GM12891 (cell line): Measurements from ENCODE around the gene SQOR.

Experiments
- POLR2A ChIP-seq: IDR thresholded peaks from 2 replicates; pipeline ENCODE4 v1.6.1; 2011; ENCODE audit warnings: low read depth, low read length, control low read depth
- POLR2AphosphoS5 ChIP-seq: IDR thresholded peaks from 2 replicates; pipeline ENCODE4 v1.6.1; 2011; ENCODE audit warnings: low read depth, low read length, control low read depth
- POU2F2 ChIP-seq: IDR thresholded peaks from 2 replicates; pipeline ENCODE4 v1.6.1; 2011; ENCODE audit warnings: low read depth, mild to moderate bottlenecking, control low read depth, low read length, moderate library complexity
- TAF1 ChIP-seq: IDR thresholded peaks from 2 replicates; pipeline ENCODE4 v1.6.1; 2011; ENCODE audit warnings: low read depth, low read length, control low read depth

DNA sequence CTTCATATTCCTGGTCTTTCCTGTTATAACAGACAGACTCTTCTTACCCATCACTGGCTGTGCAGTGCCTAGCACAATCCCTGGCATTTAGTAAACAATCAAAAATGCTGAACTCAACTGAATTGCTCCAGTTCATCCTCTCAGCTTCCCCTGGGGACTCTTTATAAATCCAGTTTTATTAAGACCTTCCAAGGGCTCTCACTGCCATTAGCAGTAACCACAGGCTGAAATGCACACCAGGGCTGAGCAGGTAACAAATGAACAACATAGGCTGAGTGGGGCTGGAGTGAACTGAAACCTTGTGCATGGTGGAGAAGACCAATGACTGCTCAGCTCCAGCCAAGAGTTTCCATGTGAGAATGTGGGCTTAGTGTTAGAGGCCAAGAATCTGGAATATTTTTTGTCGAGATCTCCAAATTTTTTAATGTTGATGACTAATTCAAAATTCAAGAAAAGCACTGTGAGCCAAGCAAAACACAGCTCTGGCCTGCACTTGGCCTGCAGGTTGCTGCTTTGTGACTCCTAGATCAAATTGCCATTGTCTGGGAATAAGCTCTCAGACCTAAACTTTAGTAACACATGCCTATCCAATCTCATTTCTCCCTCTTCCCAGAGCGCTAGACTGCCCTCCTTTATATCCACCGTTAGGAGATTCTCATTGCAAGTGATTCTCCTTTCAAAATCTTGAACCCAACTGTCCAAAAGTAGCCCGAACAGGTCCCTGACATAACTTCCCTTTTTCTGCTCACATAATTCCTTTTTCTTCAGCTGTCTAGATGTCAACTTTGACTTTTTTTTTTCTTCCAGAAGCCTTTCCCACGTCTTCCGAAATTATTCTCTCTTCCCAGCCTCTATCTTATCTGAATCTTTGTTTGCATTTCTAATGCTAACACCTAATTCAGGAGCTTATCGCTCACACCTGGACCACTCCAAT, 7.4 kb downstream of the SQOR start:
- TF ChIP-seq POLR2AphosphoS5 (no peak), POLR2A (no peak), TAF1 (no peak), POU2F2 (no peak)
